HCT116 (cell line): Measurements from ENCODE around the gene TACC3. TPM values are rescaled to one million over a fixed set of nuclear protein-coding genes. Genes with fewer than 3 reads are reported as not detected.

Source experiments
- ATAC-seq: fragments of 200-7000 bp; cut with Tn5 transposase; 2 replicates; pipeline ENCODE4 v1.9.1; 2020; ENCODE audit warnings: mild to moderate bottlenecking, moderate library complexity
- BruUV-seq: library from RNA; stranded (reverse); fragments of 400-500 nt; replicated peaks from 2 replicates; lab custom pipeline; 2021; lab: Mats Ljungman, UMichigan
- CTCF ChIA-PET: fragments of 300-600 bp; sonication (Branson Sonifier 250); formaldehyde crosslinking; loops from one replicate; lab custom pipeline; 2021; ENCODE audit warnings: antibody characterized with exemption; lab: Charles Lee
- POLR2A ChIA-PET: fragments of 300-600, 350-600 bp; sonication (Branson Sonifier 250); formaldehyde crosslinking; loops from one replicate; lab custom pipeline; 2021; ENCODE audit warnings: antibody characterized with exemption; lab: Charles Lee
- RAD21 ChIA-PET, 2 experiments: fragments of 300-600 bp; sonication (Branson Sonifier 250); formaldehyde crosslinking; loops; one replicate each; lab custom pipeline; 2023; ENCODE audit warnings: low total read pairs in 2 of 2; ENCODE audit not compliant: uncharacterized antibody in 2 of 2, unreplicated experiment in 2 of 2, low non-redundant PET in 1 of 2; lab: Charles Lee
- DNase-seq: peaks from one replicate; pipeline ENCODE4 v3.0.0-alpha.2; 2010; ENCODE audit warnings: low read depth, low spot score
- H2AFZ ChIP-seq: fragments of 200-600 bp; shearing (Covaris generic), sonication (generic); 2 replicates; pipeline ENCODE4 v1.6.1; 2017; ENCODE audit warnings: low read depth, mixed run types, mixed read lengths, antibody characterized with exemption, low read length; ENCODE audit not compliant: poor library complexity, severe bottlenecking
- H3K27ac ChIP-seq: 2 replicates; pipeline ENCODE4 v1.5.1; 2012; ENCODE audit warnings: low read depth, low read length
- H3K27me3 ChIP-seq: fragments of 200-600 bp; sonication (generic); 2 replicates; pipeline ENCODE4 v1.6.1; 2016; ENCODE audit warnings: mixed run types, low read length, mixed read lengths; ENCODE audit not compliant: insufficient read depth
- H3K36me3 ChIP-seq, 2 experiments: fragments of 200-500 bp in 1 of 2; fragments of 200-600 bp in 1 of 2; sonication (Bioruptor generic) in 1 of 2; sonication (generic) in 1 of 2; 2 replicates each; pipeline versions ENCODE4 v1.5.1 to v1.6.1; 2014 to 2016; ENCODE audit warnings: low read length in 2 of 2, inconsistent platforms in 1 of 2, mixed read lengths in 1 of 2, mixed run types in 1 of 2; ENCODE audit not compliant: insufficient read depth in 2 of 2, control insufficient read depth in 1 of 2
- H3K4me1 ChIP-seq, 2 experiments: fragments of 200-600 bp in 1 of 2; sonication (generic) in 1 of 2; 2 replicates each; pipeline versions ENCODE4 v1.5.1 to v1.6.1; 2012 to 2017; ENCODE audit warnings: low read length in 2 of 2, inconsistent platforms in 1 of 2, mild to moderate bottlenecking in 1 of 2, mixed read lengths in 1 of 2, mixed run types in 1 of 2, moderate library complexity in 1 of 2; ENCODE audit not compliant: insufficient read depth in 2 of 2, control insufficient read depth in 1 of 2
- H3K4me2 ChIP-seq: fragments of 200-600 bp; sonication (generic); 2 replicates; pipeline ENCODE4 v1.6.1; 2017; ENCODE audit warnings: mixed run types, low read length, mixed read lengths
- H3K4me3 ChIP-seq, 2 experiments: fragments of 200-600 bp in 1 of 2; sonication (generic) in 1 of 2; replicated peaks in 1 of 2; 2 replicates each; pipeline ENCODE4 v1.5.1; 2011 to 2016; ENCODE audit warnings: low read length in 2 of 2, control low read depth in 1 of 2, low read depth in 1 of 2, mild to moderate bottlenecking in 1 of 2, mixed read lengths in 1 of 2, mixed run types in 1 of 2
- H3K79me2 ChIP-seq: fragments of 200-600 bp; sonication (generic); 2 replicates; pipeline ENCODE4 v1.6.1; 2017; ENCODE audit warnings: mild to moderate bottlenecking, mixed run types, low read length, moderate library complexity, mixed read lengths; ENCODE audit not compliant: insufficient read depth
- H3K9ac ChIP-seq: fragments of 200-600 bp; sonication (generic); 2 replicates; pipeline ENCODE4 v1.6.1; 2016; ENCODE audit warnings: low read length, mixed read lengths
- H3K9me2 ChIP-seq: fragments of 200-600 bp; sonication (generic), shearing (Covaris generic); 2 replicates; pipeline ENCODE4 v1.6.1; 2017; ENCODE audit warnings: mixed run types, mild to moderate bottlenecking, moderate library complexity; ENCODE audit not compliant: insufficient read depth
- H3K9me3 ChIP-seq, 2 experiments: fragments of 200-500 bp in 1 of 2; fragments of 200-600 bp in 1 of 2; sonication (Bioruptor generic) in 1 of 2; sonication (generic) in 1 of 2; 2 replicates each; pipeline ENCODE4 v1.6.1; 2014 to 2017; ENCODE audit warnings: low read length in 2 of 2, mixed read lengths in 2 of 2, inconsistent platforms in 1 of 2, low read depth in 1 of 2, mild to moderate bottlenecking in 1 of 2, mixed run types in 1 of 2, moderate library complexity in 1 of 2; ENCODE audit not compliant: control insufficient read depth in 1 of 2, insufficient read depth in 1 of 2
- H4K20me1 ChIP-seq: fragments of 200-600 bp; sonication (generic), shearing (Covaris generic); 2 replicates; pipeline ENCODE4 v1.6.1; 2017; ENCODE audit warnings: mixed run types, mild to moderate bottlenecking, moderate library complexity; ENCODE audit not compliant: insufficient read depth
- EGR1 ChIP-seq: IDR thresholded peaks from 2 replicates; pipeline ENCODE4 v1.6.1; 2012; ENCODE audit warnings: low read depth
- EZH2phosphoT487 ChIP-seq: fragments of 200-600 bp; IDR thresholded peaks from 2 replicates; pipeline ENCODE4 v1.6.1; 2018; ENCODE audit warnings: antibody characterized with exemption, borderline replicate concordance
- JUND ChIP-seq: IDR thresholded peaks from 2 replicates; pipeline ENCODE4 v1.6.1; 2012
- YY1 ChIP-seq: IDR thresholded peaks from 2 replicates; pipeline ENCODE4 v1.6.1; 2011; ENCODE audit warnings: low read length, low read depth, moderate library complexity, mild to moderate bottlenecking; ENCODE audit not compliant: insufficient replicate concordance; ENCODE audit errors: extremely low read depth
- ZFX ChIP-seq: fragments of 450-650 bp; IDR thresholded peaks from 2 replicates; pipeline ENCODE4 v1.6.1; 2017
- intact Hi-C: fragments of 100-400 bp; cut with micrococcal nuclease; formaldehyde crosslinking; loops from 2 replicates; pipeline ENCODE4 v1.10.0; 2022
- total RNA-seq: library from RNA; stranded (reverse); gene quantifications from one replicate; pipeline ENCODE4 v1.2.1, GENCODE V29; 2021; ENCODE audit not compliant: unreplicated experiment
- TF ChIP-seq, protein P1 (sequence below): IDR thresholded peaks from 2 replicates; pipeline ENCODE4 v1.6.1; 2011; ENCODE audit warnings: mild to moderate bottlenecking, low read length, moderate library complexity; ENCODE audit not compliant: insufficient replicate concordance; ENCODE audit errors: extremely low read depth
- TF ChIP-seq, protein P2 (sequence below): IDR thresholded peaks from 2 replicates; pipeline ENCODE4 v1.6.1; 2012
- TF ChIP-seq, protein P3 (sequence below): IDR thresholded peaks from 2 replicates; pipeline ENCODE4 v1.6.1; 2012; ENCODE audit warnings: low read depth

TACC3 gene
- total RNA-seq, 1 experiment from 2014 or later, result 106 TPM

DNA sequence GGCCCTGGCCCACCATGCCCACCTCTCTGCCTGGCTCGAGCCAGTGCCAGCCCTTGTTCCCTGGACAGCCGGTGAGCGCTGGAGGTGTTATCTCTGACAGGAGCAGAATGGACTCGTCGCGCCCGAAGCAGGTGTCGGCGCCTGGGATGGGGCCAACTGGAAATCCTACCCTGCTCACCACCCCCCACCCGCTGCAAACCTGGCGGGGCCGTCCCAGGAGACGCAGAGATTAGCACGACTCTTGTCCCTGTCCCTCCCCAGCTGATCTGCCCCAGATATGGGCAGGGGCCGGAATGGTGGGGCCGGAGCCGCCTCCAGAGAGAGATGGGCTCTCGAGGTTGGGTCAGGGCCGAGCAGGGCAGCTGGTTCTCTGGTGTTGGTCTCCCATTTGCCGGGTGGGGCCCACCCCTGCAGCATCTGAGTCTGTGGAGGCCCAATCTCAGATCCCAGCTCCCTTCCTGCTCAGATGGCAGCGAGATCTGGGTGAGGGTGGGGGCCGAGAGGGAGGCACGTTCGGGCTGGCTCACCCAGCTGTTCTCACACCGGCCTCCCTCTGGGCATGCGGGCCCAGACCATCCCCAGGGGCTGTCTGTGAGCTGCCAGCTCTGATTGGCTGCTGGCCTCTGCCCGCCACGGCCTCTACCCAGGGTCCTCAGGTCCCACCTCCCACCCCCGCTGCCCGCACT is 51.7 kb downstream of the TACC3 start (continued):
- TF ChIP-seq, protein P1, sequence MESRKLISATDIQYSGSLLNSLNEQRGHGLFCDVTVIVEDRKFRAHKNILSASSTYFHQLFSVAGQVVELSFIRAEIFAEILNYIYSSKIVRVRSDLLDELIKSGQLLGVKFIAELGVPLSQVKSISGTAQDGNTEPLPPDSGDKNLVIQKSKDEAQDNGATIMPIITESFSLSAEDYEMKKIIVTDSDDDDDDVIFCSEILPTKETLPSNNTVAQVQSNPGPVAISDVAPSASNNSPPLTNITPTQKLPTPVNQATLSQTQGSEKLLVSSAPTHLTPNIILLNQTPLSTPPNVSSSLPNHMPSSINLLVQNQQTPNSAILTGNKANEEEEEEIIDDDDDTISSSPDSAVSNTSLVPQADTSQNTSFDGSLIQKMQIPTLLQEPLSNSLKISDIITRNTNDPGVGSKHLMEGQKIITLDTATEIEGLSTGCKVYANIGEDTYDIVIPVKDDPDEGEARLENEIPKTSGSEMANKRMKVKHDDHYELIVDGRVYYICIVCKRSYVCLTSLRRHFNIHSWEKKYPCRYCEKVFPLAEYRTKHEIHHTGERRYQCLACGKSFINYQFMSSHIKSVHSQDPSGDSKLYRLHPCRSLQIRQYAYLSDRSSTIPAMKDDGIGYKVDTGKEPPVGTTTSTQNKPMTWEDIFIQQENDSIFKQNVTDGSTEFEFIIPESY, result no peak
- no peak for TF ChIP-seq EZH2phosphoT487
- TF ChIP-seq, protein P2, sequence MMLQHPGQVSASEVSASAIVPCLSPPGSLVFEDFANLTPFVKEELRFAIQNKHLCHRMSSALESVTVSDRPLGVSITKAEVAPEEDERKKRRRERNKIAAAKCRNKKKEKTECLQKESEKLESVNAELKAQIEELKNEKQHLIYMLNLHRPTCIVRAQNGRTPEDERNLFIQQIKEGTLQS, result no peak

DNA sequence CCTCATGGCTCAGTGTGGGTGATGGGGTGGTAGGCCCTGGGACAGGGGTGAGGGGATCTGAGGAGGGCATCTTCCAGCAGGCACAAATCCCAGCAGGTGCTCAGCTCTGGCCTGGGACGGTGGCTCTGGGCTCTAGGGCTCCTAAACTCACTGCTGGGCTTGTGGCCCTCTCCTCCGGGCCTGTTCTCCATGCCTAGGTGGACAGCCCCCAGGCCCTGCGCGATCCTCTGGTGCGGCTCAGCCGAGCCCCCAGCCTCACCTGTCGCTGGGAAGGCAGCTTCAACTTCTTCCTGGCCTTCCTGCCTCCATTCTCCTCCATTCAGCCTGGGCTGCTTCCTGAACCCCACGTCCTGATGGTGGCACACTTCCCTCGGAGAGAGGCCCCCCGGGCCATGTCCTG is 52.4 kb downstream of the TACC3 start:
- Histone ChIP-seq H2AFZ (no peak overlapping the region), H3K27ac (no peak overlapping the region; the same call in 1 of the 2 replicates), H3K4me1 (peaks cover 12 to 20% of the 10 kb centered on the region in 2 experiments; a peak in 3 of 4 replicates), H3K9ac (no peak overlapping the region), H3K4me3 (no peak overlapping the region), H3K4me2 (no peak overlapping the region), H3K27me3 (no peaks in the 10 kb centered on the region), H3K36me3 (no peaks in the 10 kb centered on the region), H4K20me1 (no peaks in the 10 kb centered on the region), H3K9me3 (no peaks in the 10 kb centered on the region), H3K79me2 (no peaks in the 10 kb centered on the region), H3K9me2 (no peaks in the 10 kb centered on the region)
- DNase-seq (no peak), ATAC-seq (no peak)
- intact Hi-C loops, result no loop called here
- BruUV-seq, result no TSS peak
- TF ChIP-seq EZH2phosphoT487 (no peak), ZFX (no peak), JUND (no peak), YY1 (no peak), EGR1 (no peak)
- TF ChIP-seq, protein P2, result no peak
- TF ChIP-seq, protein P3, sequence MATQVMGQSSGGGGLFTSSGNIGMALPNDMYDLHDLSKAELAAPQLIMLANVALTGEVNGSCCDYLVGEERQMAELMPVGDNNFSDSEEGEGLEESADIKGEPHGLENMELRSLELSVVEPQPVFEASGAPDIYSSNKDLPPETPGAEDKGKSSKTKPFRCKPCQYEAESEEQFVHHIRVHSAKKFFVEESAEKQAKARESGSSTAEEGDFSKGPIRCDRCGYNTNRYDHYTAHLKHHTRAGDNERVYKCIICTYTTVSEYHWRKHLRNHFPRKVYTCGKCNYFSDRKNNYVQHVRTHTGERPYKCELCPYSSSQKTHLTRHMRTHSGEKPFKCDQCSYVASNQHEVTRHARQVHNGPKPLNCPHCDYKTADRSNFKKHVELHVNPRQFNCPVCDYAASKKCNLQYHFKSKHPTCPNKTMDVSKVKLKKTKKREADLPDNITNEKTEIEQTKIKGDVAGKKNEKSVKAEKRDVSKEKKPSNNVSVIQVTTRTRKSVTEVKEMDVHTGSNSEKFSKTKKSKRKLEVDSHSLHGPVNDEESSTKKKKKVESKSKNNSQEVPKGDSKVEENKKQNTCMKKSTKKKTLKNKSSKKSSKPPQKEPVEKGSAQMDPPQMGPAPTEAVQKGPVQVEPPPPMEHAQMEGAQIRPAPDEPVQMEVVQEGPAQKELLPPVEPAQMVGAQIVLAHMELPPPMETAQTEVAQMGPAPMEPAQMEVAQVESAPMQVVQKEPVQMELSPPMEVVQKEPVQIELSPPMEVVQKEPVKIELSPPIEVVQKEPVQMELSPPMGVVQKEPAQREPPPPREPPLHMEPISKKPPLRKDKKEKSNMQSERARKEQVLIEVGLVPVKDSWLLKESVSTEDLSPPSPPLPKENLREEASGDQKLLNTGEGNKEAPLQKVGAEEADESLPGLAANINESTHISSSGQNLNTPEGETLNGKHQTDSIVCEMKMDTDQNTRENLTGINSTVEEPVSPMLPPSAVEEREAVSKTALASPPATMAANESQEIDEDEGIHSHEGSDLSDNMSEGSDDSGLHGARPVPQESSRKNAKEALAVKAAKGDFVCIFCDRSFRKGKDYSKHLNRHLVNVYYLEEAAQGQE, result no peak
- CTCF ChIA-PET, result interaction anchor here (1.1 kb wide), 1 partner anchor 10 kb away, joined by 3 read pairs; no protein-coding TSS in a partner anchor
- POLR2A ChIA-PET, result no interaction called here
- RAD21 ChIA-PET, result no interaction called here
